Stomach (tissue), 4 donors: Measurements from ENCODE around the gene C17orf114.

Experiments used
- CTCF ChIP-seq, 7 experiments: fragments of 450-650 bp in 4 of 7; fragments of 200-600 bp in 3 of 7; sonication (generic) in 3 of 7; IDR thresholded peaks; one replicate each; pipeline ENCODE4 v1.5.1; 2016 to 2019; ENCODE audit warnings: antibody characterized with exemption in 7 of 7, control low read depth in 2 of 7, mild to moderate bottlenecking in 1 of 7
- EP300 ChIP-seq: sonication (generic); formaldehyde crosslinking; IDR thresholded peaks from one replicate; pipeline ENCODE4 v1.6.1; 2017; ENCODE audit warnings: antibody characterized with exemption
- POLR2A ChIP-seq, 4 donors: fragments of 450-650 bp; IDR thresholded peaks; one replicate each; pipeline ENCODE4 v1.6.1; 2016; ENCODE audit warnings: antibody characterized with exemption in 4 of 4, control low read depth in 2 of 4, mild to moderate bottlenecking in 1 of 4, moderate library complexity in 1 of 4

- TF ChIP-seq CTCF (IDR thresholded peaks at IDR 0.05) (no peak), POLR2A (IDR thresholded peaks at IDR 0.05) (no peak), EP300 (no peak)
These were observed 9.3 kb upstream of the C17orf114 start for GRCh38 chr17:4811471-4811870.
